Right hindlimb (tissue), 1 donor: ENCODE measurements around the gene IL6R.
"Not testable (repeated sequence)": the region's sequence is repeated elsewhere in the genome, so short reads cannot be mapped to it uniquely, and the experiment has no call there.

Experiments used
- DNase-seq: peaks from one replicate; pipeline ENCODE4 v3.0.0-alpha.2; 2018

Gene IL6R

DNA sequence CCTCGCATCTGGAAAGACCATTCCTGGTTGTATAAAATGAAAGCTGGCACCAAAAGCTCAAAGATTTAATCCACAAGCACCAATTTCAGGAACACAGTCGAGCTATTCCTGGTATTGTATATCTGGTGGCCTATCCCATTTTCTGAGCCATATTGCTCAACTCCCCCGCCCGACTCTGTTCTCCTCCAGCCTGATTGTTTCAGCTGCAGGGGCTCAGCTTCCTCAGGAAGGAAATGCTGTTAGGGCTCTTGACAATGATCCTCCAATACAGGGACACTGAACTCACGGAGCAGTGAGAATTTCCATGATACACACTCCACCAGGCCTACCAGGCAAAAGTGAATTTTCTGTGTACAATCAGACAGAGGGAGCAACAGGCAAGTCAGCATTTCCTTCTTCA, 80.0 kb downstream of the IL6R start:
- peak; percentile 52 for DNase-seq

- DNase-seq = no peak
Measured at GRCh38 chr1:154485910-154486496, 80.9 kb downstream of the IL6R start.

DNA sequence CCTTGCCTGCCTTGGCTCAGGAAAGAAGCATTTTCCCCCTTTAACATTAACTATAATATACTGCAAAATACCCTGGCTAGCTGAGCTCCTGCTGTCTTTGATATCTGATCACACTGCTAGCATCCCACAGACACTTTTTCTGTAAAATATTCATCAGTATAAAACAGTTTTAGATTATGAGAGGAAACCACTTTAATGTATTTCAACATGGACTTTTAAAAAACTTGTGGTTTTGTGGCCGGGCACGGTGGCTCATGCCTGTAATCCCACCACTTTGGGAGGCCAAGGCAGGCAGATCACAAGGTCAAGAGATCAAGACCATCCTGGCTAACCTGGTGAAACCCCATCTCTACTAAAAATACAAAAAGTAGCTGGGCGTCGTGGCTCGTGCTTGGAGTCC, 81.6 kb downstream of the IL6R start:
- not testable (repeated sequence) for DNase-seq

DNA sequence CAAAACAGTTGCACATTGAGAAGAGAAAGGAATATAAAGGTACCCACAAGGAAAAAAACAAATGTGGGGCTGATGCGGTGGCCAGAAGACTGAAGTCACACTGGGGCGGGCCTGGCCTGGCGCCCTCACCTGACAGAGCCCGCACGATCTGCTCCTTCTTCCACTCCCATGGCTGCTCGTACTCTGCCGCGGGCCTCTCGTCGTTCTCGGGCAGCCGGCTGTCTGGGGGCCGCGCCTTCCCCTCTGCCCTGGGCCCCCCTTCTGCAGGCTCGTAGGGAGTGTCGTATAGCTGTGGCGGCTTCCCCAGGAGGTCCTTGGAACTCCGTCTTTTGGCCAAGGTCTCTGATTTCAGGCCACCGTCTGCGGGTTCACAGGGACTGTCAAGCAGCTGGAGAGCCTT, 83.8 kb downstream of the IL6R start:
- no peak for DNase-seq

- DNase-seq = no peak
Measured at GRCh38 chr1:154489695-154490274, 84.6 kb downstream of the IL6R start.

DNA sequence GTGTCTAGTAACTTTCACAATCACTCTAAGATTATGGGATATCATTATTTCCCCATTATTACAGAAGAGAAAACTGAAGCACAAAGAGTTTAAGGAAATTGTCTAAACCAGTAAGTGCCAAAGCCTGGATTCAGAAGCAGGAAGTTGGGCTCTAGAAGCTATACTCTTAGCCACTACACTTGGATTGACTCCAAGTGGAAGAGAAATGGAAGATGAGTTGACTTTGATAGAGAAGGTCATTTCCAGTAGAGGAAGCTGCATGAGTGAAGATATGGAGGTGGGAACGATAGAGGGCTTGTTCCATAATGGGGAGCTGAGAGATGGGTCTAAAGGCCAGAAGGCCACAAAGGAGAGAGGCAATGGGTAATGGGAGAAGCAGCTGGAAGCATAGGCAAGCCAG, 85.2 kb downstream of the IL6R start:
- no peak for DNase-seq

DNA sequence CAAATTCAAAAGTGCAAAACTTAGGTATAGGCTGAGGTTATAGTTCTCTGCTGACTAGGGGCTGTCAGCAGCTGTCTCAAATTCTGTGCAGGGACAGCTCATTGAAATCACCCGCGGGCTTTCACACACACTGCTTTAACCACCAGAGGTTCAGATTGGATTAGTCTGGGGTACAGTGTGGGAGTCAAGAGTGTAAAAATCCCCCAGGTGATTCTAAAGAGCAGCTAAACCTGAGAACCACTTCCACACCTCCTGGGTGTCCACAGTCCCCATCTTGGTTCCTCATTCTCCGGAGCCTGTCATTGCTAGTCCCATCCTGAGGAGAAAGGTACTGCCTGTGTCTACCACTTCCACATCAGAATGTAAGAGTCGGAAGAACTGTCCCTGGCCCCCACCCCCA, 87.0 kb downstream of the IL6R start:
- DNase-seq = no peak

DNA sequence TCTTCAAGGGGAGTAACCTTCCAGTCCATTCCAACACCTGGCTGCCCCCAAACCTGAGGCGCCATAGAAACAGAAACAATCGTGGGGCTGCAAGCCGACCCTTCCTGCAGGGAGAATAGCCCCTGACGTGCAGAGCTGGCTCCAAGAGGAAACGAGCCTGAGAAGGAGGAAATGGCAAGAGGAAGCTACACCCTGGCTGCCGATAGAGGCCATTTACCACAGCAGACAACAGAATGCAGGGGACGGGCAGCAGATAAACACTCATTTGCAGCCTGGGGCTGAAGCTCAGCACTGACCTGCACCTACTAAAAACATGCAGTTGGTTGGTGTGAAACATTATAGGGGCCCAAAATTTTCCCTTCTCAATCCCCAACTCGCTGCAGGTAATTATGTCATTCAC, 88.1 kb downstream of the IL6R start:
- peak; percentile 32 for DNase-seq

DNA sequence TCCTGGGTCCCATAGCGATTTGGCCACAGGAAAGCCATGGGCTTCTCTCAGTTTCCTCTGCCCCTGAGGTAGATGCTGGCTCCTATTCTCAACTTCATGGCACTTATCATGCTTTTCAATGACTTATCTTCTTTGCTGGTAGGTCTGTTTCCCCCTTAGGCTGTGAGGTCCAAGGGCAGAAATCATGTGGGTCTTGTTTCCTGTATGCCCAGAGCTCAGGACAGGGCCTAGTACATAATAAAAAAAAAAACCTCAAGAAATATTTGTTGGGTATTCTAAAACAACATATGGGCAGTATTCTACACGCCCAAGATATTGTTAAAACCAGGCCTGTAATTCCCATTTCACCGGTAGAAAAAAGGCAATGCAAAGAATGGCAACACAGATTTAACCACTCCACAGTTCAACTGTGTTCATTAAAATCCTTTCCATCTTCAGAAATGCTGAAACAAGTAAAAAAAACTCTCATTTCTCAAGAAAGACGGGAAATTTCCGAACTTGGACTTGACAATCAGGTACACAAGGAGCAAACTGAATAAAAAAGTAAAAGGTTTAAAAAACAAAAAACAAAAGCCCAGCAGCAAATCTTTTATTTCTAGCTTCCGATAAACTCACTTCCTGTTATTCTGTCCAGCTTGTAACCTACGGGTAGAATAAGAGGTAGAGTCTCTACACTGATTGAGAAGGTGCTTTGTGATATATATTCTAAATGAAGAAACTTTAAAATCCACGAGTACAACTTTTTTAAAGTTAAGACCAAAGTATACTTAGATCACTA, 90.5 kb downstream of the IL6R start:
- no peak for DNase-seq

DNA sequence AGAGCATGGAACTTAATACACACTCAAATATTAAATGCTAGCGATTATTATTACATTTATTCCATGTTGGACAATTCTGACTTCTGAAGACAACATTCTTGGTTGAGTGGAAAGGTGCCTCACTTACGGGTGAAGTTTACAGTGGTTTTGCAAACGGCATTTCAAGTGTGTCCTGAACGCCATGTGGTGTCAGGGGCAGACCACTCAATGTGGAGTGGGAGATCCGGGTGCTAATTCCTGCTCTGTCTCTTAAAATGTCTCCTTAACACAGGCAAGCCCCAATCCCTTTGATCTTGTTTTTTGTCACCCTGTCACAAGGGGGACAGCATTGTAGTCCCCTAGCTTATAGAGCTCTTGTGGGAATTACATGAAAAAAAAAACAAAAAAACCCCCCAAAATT, 91.2 kb downstream of the IL6R start:
- DNase-seq = no peak

GRCh38 chr1:154497026-154497806, 92.1 kb downstream of the IL6R start:
- peak; percentile 36 for DNase-seq

GRCh38 chr1:154499446-154499845, 94.3 kb downstream of the IL6R start:
- no peak for DNase-seq

- DNase-seq = no peak
Measured at GRCh38 chr1:154500533-154500932, 95.4 kb downstream of the IL6R start.

- DNase-seq = peak; percentile 35
Measured at GRCh38 chr1:154501423-154502065, 96.4 kb downstream of the IL6R start.

DNA sequence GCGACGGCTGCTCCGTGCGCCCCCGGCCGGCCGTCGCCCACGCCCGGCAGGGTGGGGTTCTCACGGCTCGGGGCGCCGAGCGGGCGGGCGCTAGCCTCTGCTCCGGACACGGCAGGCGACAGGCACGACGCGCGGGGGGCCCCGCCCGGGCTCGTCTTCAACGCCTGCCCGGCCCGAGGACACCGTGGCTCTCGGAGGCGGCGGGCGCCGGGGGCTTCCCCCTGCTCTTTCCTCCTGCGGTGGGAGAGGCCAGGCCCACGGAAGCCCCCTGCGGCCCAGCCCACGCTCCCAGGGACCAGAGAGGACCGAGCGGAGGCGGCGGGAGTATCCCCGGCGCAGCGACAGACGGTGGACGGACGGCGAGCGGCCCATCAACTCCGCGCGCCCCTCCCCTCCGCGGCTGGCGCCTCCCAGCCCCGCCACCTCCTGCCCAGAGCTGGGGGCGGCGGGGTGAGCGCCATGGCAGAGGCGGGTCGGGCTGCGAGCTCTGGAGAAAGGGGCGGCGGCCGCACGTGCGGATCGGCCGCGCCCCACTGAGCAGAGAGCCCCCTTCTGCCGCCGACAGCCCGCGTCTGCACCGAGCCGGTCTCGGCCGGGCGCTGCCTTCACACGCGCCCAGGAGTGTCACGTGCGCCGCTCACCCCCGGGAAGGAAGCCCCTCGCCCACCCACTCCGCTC, 97.1 kb downstream of the IL6R start, which contains the start of the genes SHE and TDRD10:
Gene SHE (minus strand): TSS at position 347 of the 678 bp plus-strand sequence. CDS start 386 bp downstream, outside the sequence.
Gene TDRD10 (plus strand): TSS at position 154 of the 678 bp plus-strand sequence. CDS start 4,685 bp downstream, outside the sequence.
- peak; percentile 40 for DNase-seq

DNA sequence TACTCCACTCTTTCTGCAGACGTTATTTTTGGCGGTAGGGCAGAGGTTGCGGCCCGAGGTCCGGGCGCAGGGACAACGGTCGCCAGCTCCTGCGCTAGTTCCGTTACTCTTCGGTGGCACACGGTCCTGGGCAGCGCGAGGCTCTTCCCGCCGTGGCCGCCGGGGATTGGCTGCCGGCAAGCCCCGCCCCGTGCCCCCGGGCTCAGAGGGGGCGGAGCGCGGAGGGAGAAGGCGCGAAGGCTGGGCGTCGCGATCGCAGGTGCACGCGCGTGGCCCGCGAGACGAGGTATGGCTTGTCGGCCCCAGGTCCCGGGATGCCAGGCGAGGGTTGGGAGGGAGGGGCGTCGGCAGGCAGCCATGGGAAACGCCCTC, 97.6 kb downstream of the IL6R start:
- DNase-seq = no peak

DNA sequence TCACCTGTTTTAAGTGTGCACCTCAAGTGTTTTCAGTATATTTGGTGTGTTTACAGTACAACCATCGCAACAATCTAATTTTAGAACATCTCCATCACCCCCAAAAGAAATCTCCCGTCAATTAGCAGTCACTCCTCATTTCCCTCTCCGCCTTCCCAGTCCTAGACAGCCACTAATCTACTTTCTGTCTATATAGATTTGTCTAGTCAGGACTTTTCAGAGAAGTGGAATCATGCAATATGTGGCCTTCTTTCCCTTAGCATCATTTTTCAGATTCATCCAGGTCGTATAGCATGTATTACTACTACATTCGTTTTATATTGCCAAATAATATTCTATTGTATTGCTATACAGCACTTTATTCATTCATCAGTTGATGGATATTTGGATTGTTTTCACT, 98.8 kb downstream of the IL6R start:
- DNase-seq = no peak

DNA sequence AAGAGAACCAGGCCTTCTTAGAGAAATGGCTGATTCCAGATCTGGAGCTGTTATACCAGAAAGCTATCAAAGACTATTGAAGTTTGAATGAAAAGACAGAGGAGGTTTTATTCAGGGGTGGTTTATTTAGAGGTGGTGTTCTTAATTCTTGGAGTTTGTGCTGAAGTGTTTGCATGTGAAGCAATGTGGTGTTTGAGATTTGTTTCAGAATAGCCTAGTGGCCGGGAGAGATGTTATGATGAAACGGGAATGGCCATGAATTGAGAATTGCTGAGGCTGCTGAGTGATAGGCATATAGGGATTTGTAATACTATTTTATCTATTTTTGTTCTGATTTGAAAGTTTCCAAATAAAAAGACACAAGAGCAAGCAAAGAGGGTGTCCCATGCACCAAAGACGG, 107.6 kb downstream of the IL6R start:
- DNase-seq = no peak

GRCh38 chr1:154514066-154514553, 109.0 kb downstream of the IL6R start:
- DNase-seq = no peak

GRCh38 chr1:154517661-154518060, 112.5 kb downstream of the IL6R start:
- DNase-seq = no peak
